WI38 (cell line): ENCODE results near the gene CCDC34.

Experiments
- H3K4me3 ChIP-seq: 2 replicates; pipeline ENCODE4 v1.5.1; 2011; ENCODE audit warnings: low read depth, mild to moderate bottlenecking, control low read depth, low read length
- TF ChIP-seq, protein P1 (sequence below): IDR thresholded peaks from 2 replicates; pipeline ENCODE4 v1.5.1; 2012; ENCODE audit warnings: low read depth, mild to moderate bottlenecking, control low read depth, low read length

The CCDC34 gene

DNA sequence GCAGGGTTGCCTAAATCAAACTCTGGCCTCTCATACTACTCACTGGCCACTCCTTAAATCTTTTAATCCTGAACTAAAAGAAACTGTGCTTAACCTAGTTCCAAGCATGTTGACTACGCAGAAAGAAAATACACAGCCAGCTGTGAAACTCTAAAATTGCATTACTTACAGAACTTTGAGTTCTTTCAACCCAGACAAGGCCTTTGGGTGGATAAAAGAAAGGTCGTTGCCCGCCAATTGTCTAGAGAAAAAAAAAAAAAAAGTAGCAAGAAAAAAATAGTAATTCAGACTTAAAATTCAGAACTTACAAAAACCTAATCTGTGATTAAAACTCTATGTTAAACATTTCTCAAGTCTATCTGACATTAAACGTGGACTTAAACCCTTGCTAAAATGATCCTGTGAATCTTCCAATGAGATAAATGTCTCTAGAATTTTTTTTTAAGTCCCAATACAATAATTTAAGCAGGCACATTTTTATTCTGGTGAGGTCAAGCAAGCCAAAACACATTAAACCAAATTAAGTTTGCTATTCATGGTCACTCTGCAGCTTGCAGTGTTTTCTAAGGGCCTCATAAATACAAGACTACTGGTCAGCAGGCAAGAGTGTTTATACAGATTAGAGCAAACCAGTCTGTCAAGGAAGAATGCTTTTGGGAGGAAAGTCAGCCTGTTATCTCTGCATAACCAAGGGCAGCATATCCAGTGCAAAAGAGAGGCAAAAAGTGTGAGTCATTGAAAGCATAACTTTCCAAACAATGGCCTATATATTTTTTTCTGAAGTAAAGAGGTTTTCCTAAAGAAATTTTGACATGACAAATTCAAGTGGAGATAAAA lies 29.5 kb upstream of the CCDC34 start:
- H3K4me3 ChIP-seq, result no peak overlapping the region
- TF ChIP-seq, protein P1, sequence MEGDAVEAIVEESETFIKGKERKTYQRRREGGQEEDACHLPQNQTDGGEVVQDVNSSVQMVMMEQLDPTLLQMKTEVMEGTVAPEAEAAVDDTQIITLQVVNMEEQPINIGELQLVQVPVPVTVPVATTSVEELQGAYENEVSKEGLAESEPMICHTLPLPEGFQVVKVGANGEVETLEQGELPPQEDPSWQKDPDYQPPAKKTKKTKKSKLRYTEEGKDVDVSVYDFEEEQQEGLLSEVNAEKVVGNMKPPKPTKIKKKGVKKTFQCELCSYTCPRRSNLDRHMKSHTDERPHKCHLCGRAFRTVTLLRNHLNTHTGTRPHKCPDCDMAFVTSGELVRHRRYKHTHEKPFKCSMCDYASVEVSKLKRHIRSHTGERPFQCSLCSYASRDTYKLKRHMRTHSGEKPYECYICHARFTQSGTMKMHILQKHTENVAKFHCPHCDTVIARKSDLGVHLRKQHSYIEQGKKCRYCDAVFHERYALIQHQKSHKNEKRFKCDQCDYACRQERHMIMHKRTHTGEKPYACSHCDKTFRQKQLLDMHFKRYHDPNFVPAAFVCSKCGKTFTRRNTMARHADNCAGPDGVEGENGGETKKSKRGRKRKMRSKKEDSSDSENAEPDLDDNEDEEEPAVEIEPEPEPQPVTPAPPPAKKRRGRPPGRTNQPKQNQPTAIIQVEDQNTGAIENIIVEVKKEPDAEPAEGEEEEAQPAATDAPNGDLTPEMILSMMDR, result no peak

DNA sequence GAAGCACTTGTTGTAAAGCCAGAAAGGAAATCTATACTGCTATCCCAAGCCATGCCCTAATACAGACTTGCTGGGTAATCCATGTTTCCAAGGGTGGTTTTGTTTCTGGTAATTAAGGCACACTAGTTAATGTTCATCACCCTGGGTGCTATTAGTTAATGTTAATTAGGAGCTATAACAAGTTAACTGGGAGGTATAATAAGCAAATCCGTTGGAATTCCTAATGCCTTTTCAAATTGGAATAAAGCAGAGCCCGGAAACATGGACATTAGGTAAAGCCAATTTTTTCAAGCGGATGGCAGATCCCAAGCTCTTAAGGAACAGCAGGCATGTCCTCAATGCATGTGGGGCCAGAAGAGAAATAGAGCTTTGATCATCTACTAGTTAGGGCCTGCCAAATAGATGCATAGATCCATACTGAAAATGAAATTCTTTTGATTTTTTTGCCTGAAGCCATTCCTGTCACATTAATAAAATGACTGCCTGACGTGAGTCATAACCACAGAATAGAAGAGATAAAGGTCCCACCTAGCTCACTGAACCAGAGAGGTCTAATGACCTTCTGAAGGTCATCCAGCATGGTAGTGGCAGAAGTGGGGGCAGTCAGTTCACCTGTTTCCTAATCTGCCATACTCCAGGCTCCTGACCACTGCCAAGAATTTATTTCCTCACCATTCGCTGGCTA lies 28.5 kb upstream of the CCDC34 start:
- H3K4me3 ChIP-seq, result no peak overlapping the region
- TF ChIP-seq, protein P1, result no peak

DNA sequence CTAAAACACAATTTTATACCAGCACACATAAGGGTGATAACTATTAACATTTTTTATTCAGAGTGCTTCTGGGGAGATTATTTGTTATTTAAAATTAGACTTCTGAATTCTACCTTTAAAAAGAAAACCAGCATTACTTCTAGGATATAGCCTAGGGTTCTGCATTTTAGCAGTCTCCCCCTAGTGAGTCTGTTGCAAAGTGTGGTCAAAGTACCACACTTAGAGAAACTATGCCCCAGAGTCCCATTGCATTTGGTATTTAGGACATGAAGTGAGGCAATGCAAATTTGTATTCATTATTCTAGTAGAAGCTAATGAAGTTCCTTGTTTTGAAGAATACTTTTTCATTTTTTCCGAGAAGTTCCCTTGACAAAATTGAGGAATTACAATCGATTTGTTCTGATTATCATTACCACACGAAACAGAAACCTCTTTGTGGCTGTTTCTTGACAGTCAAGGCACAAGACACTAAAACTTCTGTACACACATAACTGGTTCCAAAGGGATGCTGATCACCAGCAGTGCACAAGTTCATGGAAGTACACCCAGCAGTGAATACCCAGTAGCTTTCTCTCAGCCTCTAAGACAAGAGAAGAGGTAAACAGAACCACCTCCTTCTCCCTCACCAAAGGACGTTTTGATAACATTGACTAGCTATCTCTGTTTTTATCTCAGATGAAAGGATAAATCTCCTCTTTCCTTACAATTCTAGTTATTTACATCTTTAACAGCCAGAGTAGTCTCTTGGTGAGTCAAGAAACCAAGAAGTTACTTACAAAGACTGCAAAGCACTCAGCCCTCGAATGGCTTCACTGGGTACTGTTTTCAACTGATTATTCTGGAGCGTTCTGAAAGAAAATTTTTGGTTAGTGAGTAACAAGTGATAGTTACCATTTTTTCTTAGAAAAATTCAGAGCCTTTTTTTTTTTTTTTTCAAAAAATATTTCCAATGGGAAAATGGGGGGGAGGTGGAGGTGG lies 27.6 kb upstream of the CCDC34 start:
- H3K4me3 ChIP-seq, result no peak overlapping the region

DNA sequence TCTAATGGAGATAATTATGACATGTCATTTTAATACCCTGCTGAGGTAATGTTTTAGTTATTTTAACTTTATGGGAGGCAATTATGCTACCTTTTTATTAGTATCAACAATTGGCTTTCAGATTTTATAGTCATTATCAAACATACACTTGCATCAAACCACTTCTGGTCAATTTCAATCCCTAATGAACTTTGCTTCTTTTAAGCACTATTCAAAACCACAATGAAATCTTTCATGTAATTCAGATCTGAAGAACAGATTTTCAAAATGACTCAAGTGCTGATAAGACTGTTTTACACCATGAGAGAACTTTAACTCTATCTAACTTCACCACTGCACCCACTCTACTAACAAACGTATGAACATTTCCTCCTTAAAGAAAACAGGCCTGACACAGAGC lies 25.9 kb upstream of the CCDC34 start:
- H3K4me3 ChIP-seq, result no peak overlapping the region
- TF ChIP-seq, protein P1, result no peak

More for the DNA sequence above, 27.6 kb upstream of the CCDC34 start:
- TF ChIP-seq, protein P1, result no peak

DNA sequence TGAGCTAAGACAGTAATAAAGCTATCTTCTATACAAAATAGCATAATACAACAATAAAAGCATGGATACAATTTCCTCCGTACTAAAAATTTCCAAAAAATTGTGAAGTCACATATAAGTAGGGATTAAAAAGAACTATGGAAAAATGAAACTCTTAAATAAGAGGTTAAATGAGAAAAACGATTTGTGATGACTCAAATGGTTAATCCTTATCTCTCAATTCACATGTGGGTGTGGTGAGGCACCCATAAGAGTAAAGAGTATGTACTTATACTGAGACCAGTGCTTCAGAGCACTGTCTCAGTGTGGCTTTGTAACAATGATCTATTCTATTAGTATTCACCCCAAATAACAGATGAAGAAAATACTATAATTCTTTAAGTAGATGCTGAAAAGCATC lies 25.0 kb upstream of the CCDC34 start:
- TF ChIP-seq, protein P1, result no peak
- H3K4me3 ChIP-seq, result no peak overlapping the region

DNA sequence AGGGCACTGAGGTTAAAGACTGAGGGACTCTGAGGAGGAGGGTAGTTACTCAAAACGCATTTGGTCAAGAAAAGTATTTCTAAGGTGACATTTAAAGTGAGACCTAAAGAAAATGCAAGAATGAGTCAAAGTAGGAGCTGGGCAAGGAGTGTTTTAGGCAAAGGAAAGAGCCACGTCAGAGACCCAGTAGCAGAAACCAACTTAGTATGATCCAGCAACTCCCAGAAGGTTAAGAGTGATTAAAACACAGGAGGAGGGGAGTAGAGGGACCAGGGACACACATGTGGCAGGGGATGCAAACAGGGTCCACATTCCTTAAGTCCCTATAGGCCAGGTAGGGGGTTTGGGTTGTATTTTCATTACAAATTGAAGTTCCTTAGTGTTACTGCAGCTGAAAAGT lies 24.3 kb upstream of the CCDC34 start:
- H3K4me3 ChIP-seq, result no peak overlapping the region
- TF ChIP-seq, protein P1, result no peak
